H1 (cell line): ENCODE measurements around the gene NFYA. TPM values are rescaled to one million over a fixed set of nuclear protein-coding genes. Genes with fewer than 3 reads are reported as not detected.

Experiments used
- SAP30 ChIP-seq: fragments of 300-600 bp; sonication (generic); IDR thresholded peaks from 2 replicates; pipeline ENCODE4 v1.7.1; 2012; ENCODE audit warnings: low read length, moderate library complexity, mild to moderate bottlenecking, inconsistent platforms; ENCODE audit not compliant: insufficient read depth, insufficient replicate concordance
- SP4 ChIP-seq: IDR thresholded peaks from 2 replicates; pipeline ENCODE4 v1.6.1; 2012; ENCODE audit warnings: low read length, inconsistent platforms
- polyA plus RNA-seq, 7 experiments: library from polyadenylated mRNA; depleted of rRNA in 3 of 7; stranded (reverse) in 5 of 7; unstranded in 2 of 7; fragments of >200 nt in 5 of 7; fragments of 200-250 nt in 2 of 7; gene quantifications; 1 replicate in 5 of 7; 2 replicates in 1 of 7; 4 replicates in 1 of 7; pipeline versions ENCODE4 v1.2.1 to v1.2.3, GENCODE V29; 2011 to 2013; ENCODE audit warnings: missing spikeins in 2 of 7, mixed read lengths in 2 of 7
- total RNA-seq: library from RNA; stranded (reverse); fragmentation: NEBNext Ultra II Directional; extraction: Animal tissue kit (Norgen Biotek cat#: 25700); gene quantifications from 2 replicates; pipeline ENCODE4 v1.2.1, GENCODE V29; 2021

Gene NFYA
- total and polyA plus RNA-seq, 2 of the 8 experiments (the other 6 are each of a cell fraction or from before 2014, with no cell fraction given) = 19.8 to 33.7 TPM

- TF ChIP-seq SAP30 (no peak), SP4 (no peak)
These were observed 35.5 kb upstream of the NFYA start (continued) for GRCh38 chr6:41037107-41037900.
